HG03175 (cell line): Measurements from ENCODE around the gene OR13F1.
"Not testable (repeated sequence)": the region's sequence is repeated elsewhere in the genome, so short reads cannot be mapped to it uniquely, and the experiment has no call there.

Experiments
- ATAC-seq: cut with Tn5 transposase; IDR thresholded peaks from one replicate; pipeline ENCODE4 v1.9.1; 2021; ENCODE audit warnings: mild to moderate bottlenecking, moderate library complexity; ENCODE audit not compliant: unreplicated experiment

The OR13F1 gene, protein sequence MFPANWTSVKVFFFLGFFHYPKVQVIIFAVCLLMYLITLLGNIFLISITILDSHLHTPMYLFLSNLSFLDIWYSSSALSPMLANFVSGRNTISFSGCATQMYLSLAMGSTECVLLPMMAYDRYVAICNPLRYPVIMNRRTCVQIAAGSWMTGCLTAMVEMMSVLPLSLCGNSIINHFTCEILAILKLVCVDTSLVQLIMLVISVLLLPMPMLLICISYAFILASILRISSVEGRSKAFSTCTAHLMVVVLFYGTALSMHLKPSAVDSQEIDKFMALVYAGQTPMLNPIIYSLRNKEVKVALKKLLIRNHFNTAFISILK

DNA sequence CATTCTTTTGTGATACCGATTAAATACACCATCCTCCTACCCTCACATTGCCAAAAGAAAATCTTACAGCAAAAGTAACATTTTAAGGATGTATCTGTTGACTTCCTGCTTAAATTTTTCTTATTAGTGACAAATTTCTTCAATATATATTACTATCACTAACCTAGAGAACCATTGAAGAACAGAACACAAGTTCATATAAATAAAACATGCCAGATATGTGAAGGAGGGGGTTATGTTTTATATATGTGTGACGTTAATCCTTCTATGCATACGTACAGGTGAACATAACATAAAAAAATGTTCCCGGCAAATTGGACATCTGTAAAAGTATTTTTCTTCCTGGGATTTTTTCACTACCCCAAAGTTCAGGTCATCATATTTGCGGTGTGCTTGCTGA, at the start of gene OR13F1:
TSS of gene OR13F1 (plus strand) at position 301 of the 400 bp plus-strand sequence. CDS start at position 301, 0 bp downstream.
- no peak for ATAC-seq

DNA sequence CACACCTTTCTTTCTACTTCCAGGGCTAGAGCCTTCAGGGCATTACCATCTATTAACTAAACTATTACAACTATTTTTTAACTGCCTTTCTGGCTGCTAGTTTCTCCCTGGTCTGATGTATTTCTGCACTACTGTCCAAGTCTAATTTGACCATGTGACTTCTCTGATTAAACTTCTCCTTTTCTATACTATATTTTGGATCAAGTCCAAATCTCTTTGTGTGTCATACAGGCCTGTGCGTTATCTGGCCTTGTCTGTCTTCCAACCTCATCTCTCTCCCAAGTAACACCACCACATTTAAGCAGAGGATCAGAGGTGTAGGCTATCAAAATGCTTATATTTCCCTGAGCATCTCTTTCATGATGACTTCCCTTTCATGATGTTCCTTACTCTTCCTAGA, 47.2 kb upstream of the OR13F1 start:
- ATAC-seq, result no peak

DNA sequence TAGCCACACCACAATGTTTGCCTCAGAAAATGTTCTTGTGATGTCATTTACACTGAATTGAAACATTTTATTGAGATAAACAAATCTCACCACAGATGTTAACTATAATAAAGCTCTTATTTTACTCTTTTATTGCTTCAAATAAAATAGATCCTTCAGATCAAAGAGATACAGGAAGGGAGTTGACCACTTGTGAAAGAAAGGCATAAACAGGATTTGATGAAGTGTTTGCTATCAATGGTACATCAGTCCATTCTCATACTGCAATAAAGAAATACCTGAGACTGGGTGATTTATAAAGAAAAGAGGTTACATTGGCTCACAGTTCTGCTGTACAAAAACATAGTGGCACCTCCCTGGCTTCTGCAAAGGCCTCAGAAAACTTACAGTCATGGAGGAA, 40.2 kb upstream of the OR13F1 start:
- ATAC-seq, result no peak

- no peak for ATAC-seq
These were observed 35.8 kb upstream of the OR13F1 start for GRCh38 chr9:104468261-104468660.

DNA sequence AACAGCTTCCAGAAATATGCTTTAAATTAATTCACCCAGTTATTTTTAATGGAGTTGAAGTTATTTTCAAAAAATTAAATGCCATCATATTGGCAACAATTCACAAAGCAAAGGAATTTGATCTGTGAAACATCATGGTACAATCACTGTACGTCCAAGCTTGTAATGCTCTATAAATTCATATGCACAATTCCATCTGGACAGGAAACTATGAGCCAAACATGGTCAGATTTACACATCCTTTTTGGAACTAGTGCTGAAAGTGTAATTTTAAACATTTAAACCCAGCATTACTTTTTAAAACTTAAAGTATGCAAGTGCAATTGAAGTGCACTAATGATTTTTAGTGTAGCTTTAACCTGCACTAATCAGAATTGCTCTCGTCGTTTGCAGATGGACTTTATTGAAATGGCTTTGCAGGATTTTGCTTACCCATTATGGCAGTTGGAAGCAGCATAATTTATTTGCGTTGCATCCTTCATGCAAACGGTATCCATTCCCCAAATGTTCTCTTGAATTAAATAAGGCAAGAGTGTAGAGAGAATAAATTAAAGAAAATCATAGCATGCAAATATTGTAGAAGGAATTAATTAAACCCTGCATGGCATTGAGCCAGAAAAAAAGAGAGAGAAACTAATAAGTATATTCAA, 21.0 kb upstream of the OR13F1 start:
- ATAC-seq, result no peak

- no peak for ATAC-seq
These were observed 19.0 kb upstream of the OR13F1 start for GRCh38 chr9:104485014-104485413.

- ATAC-seq, result no peak
These were observed 9.3 kb upstream of the OR13F1 start for GRCh38 chr9:104494808-104495207.

- no peak for ATAC-seq
These were observed 623 bp upstream of the OR13F1 start for GRCh38 chr9:104503440-104503839.

DNA sequence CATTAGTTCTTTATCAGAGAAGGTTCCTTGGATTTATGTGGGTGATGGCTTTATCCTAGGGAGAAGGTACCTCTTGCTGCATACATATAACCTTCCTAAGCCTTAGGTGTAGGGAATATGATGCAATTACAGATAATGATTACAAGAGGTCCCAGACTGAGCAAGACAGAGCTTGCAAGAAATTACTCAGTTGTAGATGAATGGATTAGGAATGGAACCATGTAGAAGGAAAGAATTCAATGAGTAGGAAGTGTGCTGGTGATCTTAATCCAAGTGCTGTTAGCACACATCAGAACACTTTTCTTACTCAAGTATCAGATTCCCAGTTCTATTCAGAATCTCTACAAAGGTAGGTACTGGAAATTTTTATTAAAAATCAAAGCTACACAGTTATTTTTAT, 2.5 kb downstream of the OR13F1 start:
- ATAC-seq, result no peak

GRCh38 chr9:104514901-104515300, 10.8 kb downstream of the OR13F1 start:
- ATAC-seq, result no peak

DNA sequence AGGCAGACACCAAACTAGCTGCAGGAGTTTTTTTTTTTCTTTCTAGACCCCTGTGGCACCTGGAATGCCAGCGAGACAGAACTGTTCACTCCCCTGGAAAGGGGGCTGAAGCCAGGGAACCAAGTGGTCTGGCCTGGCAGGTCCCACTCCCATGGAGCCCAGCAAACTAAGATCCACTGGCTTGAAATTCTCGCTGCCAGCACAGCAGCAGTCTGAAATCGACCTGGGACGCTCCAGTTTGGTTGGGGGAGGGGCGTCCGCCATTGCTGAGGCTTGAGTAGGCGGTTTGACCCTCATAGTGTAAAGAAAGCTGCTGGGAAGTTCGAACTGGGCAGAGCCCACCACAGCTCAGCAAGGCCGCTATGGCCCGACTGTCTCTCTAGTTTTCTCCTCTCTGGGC, 16.2 kb downstream of the OR13F1 start:
- not testable (repeated sequence) for ATAC-seq

DNA sequence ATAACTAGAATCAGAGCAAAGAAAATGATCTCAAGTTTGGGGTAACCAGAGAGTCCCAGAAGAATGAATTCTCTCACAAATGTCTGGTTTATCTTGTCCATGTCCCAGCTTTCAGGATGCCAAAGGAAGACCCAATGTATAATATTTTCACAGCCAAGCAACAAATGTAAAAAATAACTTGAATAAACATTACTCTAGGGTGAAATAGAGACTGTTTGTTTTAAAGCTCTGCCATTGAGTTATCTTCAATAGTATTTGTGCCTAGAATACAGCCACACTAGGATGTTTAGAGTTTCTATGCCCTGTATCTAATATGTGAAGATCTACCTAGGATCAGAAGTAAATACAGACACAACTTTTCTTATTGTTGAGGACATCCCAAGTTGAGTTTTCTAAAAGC, 23.0 kb downstream of the OR13F1 start, which contains the start of gene OR13C4:
TSS of gene OR13C4 (minus strand) at position 101 of the 400 bp plus-strand sequence. CDS start at position 101, 0 bp downstream.
- no peak for ATAC-seq

DNA sequence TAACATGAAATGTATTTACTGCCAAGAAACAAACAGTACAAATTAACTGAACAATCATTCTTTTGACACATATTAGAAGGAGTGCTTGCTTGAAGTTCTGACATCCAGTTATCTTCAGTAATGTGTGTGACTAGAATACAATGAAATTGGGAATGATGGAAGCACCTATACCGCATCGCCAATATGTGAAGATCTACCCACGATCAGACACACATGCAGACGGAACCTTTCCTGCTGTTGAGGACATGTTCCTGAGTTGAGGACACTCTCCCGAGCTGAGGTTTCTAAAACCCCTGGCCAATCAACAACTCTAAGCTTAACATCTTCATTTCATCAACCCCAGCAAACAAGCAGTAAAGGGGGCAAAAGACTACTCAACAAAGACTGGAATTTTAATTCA, 32.7 kb downstream of the OR13F1 start, which contains the start of gene OR13C3:
TSS of gene OR13C3 (minus strand) at position 101 of the 400 bp plus-strand sequence. CDS start 133 bp downstream, outside the sequence.
- ATAC-seq, result no peak

- no peak for ATAC-seq
These were observed 35.2 kb downstream of the OR13F1 start for GRCh38 chr9:104539275-104539674.

DNA sequence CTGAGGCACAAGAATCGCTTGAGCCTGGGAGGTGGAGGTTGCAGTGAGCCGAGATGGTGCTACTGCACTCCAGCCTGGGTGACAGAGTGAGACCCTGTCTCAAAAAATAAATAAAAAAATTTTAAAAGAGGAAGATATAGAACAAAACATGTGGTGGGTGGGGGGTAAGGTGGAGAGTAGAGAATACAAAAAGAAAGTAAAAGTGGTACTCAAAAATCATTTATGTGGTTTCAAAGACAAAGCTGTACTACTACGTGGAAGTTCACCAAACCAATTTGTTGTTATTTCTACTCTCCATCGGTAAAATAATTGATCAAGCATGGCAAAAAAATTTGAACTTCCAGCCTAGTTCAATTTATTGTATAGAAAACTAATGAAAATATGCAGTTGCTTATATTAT, 40.6 kb downstream of the OR13F1 start:
- no peak for ATAC-seq

DNA sequence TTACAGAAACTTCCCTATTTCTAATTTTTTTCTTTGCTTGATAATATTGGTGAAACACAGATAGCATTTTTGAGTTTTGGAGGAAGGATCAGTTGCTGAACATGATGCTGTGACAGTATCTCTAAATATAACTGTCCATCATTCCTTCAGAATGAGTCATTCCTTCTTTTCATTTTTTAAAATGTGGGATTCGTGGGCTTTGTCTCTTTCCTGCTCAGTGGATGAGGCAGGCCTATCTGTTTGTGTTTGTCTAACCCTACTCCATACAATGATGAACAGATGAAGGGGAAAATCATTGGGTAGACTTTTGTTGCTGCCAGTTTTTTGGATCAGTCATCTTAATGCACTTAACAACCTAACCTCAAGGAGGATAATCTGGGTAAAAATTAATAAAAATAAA, 49.2 kb downstream of the OR13F1 start:
- ATAC-seq, result no peak
